NCI-H187 (cell line): ENCODE measurements around the gene SETD3.

Source experiments
- DNase-seq, 2 experiments: peaks; one replicate each; lab custom pipeline; 2025; lab: John Stamatoyannopoulos, UW

Gene SETD3

GRCh38 chr14:99516871-99517642, 36.4 kb upstream of the SETD3 start:
- DNase-seq, result no peak

GRCh38 chr14:99516156-99516870, 35.7 kb upstream of the SETD3 start:
- no peak for DNase-seq

- no peak for DNase-seq
Observed at GRCh38 chr14:99515301-99516155, 34.9 kb upstream of the SETD3 start.

GRCh38 chr14:99514552-99515300, 34.1 kb upstream of the SETD3 start:
- no peak for DNase-seq

- no peak for DNase-seq
Observed at GRCh38 chr14:99513946-99514551, 33.4 kb upstream of the SETD3 start.

GRCh38 chr14:99513183-99513694, 32.6 kb upstream of the SETD3 start:
- no peak for DNase-seq

GRCh38 chr14:99512571-99513182, 32.0 kb upstream of the SETD3 start:
- DNase-seq, result no peak

GRCh38 chr14:99512110-99512449, 31.4 kb upstream of the SETD3 start:
- no peak for DNase-seq

- DNase-seq, result no peak
Observed at GRCh38 chr14:99511421-99512109, 30.9 kb upstream of the SETD3 start.

GRCh38 chr14:99510556-99511139, 30.0 kb upstream of the SETD3 start:
- no peak for DNase-seq

GRCh38 chr14:99509871-99510555, 29.4 kb upstream of the SETD3 start:
- no peak for DNase-seq

- no peak for DNase-seq
Observed at GRCh38 chr14:99508896-99509629, 28.4 kb upstream of the SETD3 start.

- DNase-seq, result no peak
Observed at GRCh38 chr14:99507860-99508640, 27.4 kb upstream of the SETD3 start.

GRCh38 chr14:99506276-99506675, 25.6 kb upstream of the SETD3 start:
- DNase-seq, result no peak

- no peak for DNase-seq
Observed at GRCh38 chr14:99505089-99505488, 24.4 kb upstream of the SETD3 start.

GRCh38 chr14:99503848-99504453, 23.3 kb upstream of the SETD3 start:
- no peak for DNase-seq

GRCh38 chr14:99502989-99503421, 22.3 kb upstream of the SETD3 start:
- DNase-seq, result no peak
